ENCODE data around the gene MACROH2A2.

Gene MACROH2A2

GRCh38 chr10:70052462-70053217 is at the start of gene MACROH2A2:
Gene MACROH2A2, plus strand, starts transcription at chr10:70052846. Its CDS starts 22,813 bp downstream, at chr10:70075659.
- DNase-seq (ENCODE audit: low read depth): peak; percentile 59
- H3K4me3 ChIP-seq (ENCODE audit: low read length): peak within 1 kb of the TSS; percentile 67
- TF ChIP-seq CTCF (conservative IDR thresholded peaks at IDR 0.05; ENCODE audit: low read length): peak; percentile 45

GRCh38 chr10:70007116-70007820 is 45.4 kb upstream of the MACROH2A2 start:
- TF ChIP-seq CTCF (conservative IDR thresholded peaks at IDR 0.05; ENCODE audit: low read length): no peak
- H3K4me3 ChIP-seq (ENCODE audit: low read length): no peak overlapping the region
- DNase-seq (ENCODE audit: low read depth): no peak

- DNase-seq (ENCODE audit: low read depth): no peak
- H3K4me3 ChIP-seq (ENCODE audit: low read length): no peak overlapping the region
- no peak for TF ChIP-seq CTCF (conservative IDR thresholded peaks at IDR 0.05; ENCODE audit: low read length)
Measured at GRCh38 chr10:70031215-70031614, 21.4 kb upstream of the MACROH2A2 start.

GRCh38 chr10:70032667-70033289 is 19.9 kb upstream of the MACROH2A2 start:
- TF ChIP-seq CTCF (conservative IDR thresholded peaks at IDR 0.05; ENCODE audit: low read length): no peak
- no peak overlapping the region for H3K4me3 ChIP-seq (ENCODE audit: low read length)
- no peak for DNase-seq (ENCODE audit: low read depth)

GRCh38 chr10:70034232-70034631 is 18.4 kb upstream of the MACROH2A2 start:
- no peak for TF ChIP-seq CTCF (conservative IDR thresholded peaks at IDR 0.05; ENCODE audit: low read length)
- no peak overlapping the region for H3K4me3 ChIP-seq (ENCODE audit: low read length)
- DNase-seq (ENCODE audit: low read depth): no peak

GRCh38 chr10:70035531-70035930 is 17.1 kb upstream of the MACROH2A2 start:
- H3K4me3 ChIP-seq (ENCODE audit: low read length): no peak overlapping the region
- DNase-seq (ENCODE audit: low read depth): no peak
- TF ChIP-seq CTCF (conservative IDR thresholded peaks at IDR 0.05; ENCODE audit: low read length): no peak
